Smooth muscle cell (in vitro differentiated cells): Measurements from ENCODE around the gene OR52H1. TPM values are rescaled to one million over a fixed set of nuclear protein-coding genes. Genes with fewer than 3 reads are reported as not detected.

Experiments
- DNase-seq: peaks from one replicate; lab custom pipeline; 2025; ENCODE audit not compliant: unreplicated experiment; lab: John Stamatoyannopoulos, UW
- H2AFZ ChIP-seq: fragments of 200-600 bp; sonication (generic); 2 replicates; pipeline ENCODE4 v1.6.0; 2016; ENCODE audit warnings: antibody characterized with exemption, low read depth, mild to moderate bottlenecking
- H3F3A ChIP-seq: fragments of 200-600 bp; sonication (generic); 2 replicates; pipeline ENCODE4 v1.6.0; 2017; ENCODE audit warnings: antibody characterized with exemption, low read depth
- H3K27ac ChIP-seq: fragments of 200-600 bp; sonication (generic); 2 replicates; pipeline ENCODE4 v1.5.1; 2016; ENCODE audit warnings: low read depth, mild to moderate bottlenecking
- H3K27me3 ChIP-seq: fragments of 200-600 bp; sonication (generic); 2 replicates; pipeline ENCODE4 v1.6.1; 2016; ENCODE audit warnings: low read depth, mild to moderate bottlenecking
- H3K36me3 ChIP-seq: fragments of 200-600 bp; sonication (generic); 2 replicates; pipeline ENCODE4 v1.5.1; 2016; ENCODE audit warnings: low read depth
- H3K4me1 ChIP-seq: fragments of 200-600 bp; sonication (generic); 2 replicates; pipeline ENCODE4 v1.5.1; 2016; ENCODE audit warnings: low read depth
- H3K4me2 ChIP-seq: fragments of 200-600 bp; sonication (generic); 2 replicates; pipeline ENCODE4 v1.6.0; 2016; ENCODE audit warnings: mild to moderate bottlenecking
- H3K4me3 ChIP-seq: fragments of 200-600 bp; sonication (generic); 2 replicates; pipeline ENCODE4 v1.5.1; 2016; ENCODE audit warnings: mild to moderate bottlenecking
- H3K79me2 ChIP-seq: fragments of 200-600 bp; sonication (generic); 2 replicates; pipeline ENCODE4 v1.6.0; 2016; ENCODE audit warnings: low read depth, mild to moderate bottlenecking
- H3K9ac ChIP-seq: fragments of 200-600 bp; sonication (generic); 2 replicates; pipeline ENCODE4 v1.6.0; 2016; ENCODE audit warnings: low read depth
- H3K9me3 ChIP-seq: fragments of 200-600 bp; sonication (generic); replicated peaks from 2 replicates; pipeline ENCODE4 v1.5.1; 2016; ENCODE audit warnings: low read depth
- H4K20me1 ChIP-seq: fragments of 200-600 bp; sonication (generic); 2 replicates; pipeline ENCODE4 v1.6.0; 2016; ENCODE audit warnings: low read depth
- CTCF ChIP-seq: fragments of 200-600 bp; sonication (generic); IDR thresholded peaks from 2 replicates; pipeline ENCODE4 v1.5.1; 2017; ENCODE audit warnings: borderline replicate concordance, mild to moderate bottlenecking, antibody characterized with exemption; ENCODE audit not compliant: insufficient read depth, poor library complexity, severe bottlenecking
- WGBS: methylation state at CpG from one replicate; pipeline ENCODE4 v1.1.7; 2016; ENCODE audit warnings: low lambda C conversion rate; 5-methylcytosine and 5-hydroxymethylcytosine counted together
- polyA plus RNA-seq: library from polyadenylated mRNA; unstranded; fragments of >200 nt; fragmentation: Nextera tagmentation; extraction: Ambion mirVana; gene quantifications from 2 replicates; pipeline ENCODE4 v1.2.1, GENCODE V29; 2016
- total RNA-seq: library from RNA; depleted of rRNA; stranded (reverse); fragments of >200 nt; gene quantifications from 2 replicates; pipeline ENCODE4 v1.2.3, GENCODE V29; 2014

The OR52H1 gene
- total RNA-seq (not detected in 2 replicates), polyA plus RNA-seq (not detected in 2 replicates)

- H3K4me1 ChIP-seq = no peaks in the 10 kb centered on the region
- no peak for TF ChIP-seq CTCF
- no peak within 1 kb of the TSS for H2AFZ ChIP-seq
- H3K27me3 ChIP-seq = peaks cover 3% of the 10 kb centered on the region
- DNase-seq = no peak
- WGBS = 53% methylated on average over 1 of the region's 1 CpG
- H3K27ac ChIP-seq = no peak within 1 kb of the TSS
- no peaks in the 10 kb centered on the region for H4K20me1 ChIP-seq
- H3K79me2 ChIP-seq = no peaks in the 10 kb centered on the region
- no peak within 1 kb of the TSS for H3K9ac ChIP-seq
- H3K36me3 ChIP-seq = no peaks in the 10 kb centered on the region
- no peak within 1 kb of the TSS for H3K4me2 ChIP-seq
- H3F3A ChIP-seq = no peaks in the 10 kb centered on the region
- no peak within 1 kb of the TSS for H3K4me3 ChIP-seq
- no peaks in the 10 kb centered on the region for H3K9me3 ChIP-seq
Measured at GRCh38 chr11:5548440-5548839, at the start of gene OR52H1. Gene OR52H1, minus strand, starts transcription at chr11:5548540. Its CDS starts 3,035 bp downstream, at chr11:5545505.

DNA sequence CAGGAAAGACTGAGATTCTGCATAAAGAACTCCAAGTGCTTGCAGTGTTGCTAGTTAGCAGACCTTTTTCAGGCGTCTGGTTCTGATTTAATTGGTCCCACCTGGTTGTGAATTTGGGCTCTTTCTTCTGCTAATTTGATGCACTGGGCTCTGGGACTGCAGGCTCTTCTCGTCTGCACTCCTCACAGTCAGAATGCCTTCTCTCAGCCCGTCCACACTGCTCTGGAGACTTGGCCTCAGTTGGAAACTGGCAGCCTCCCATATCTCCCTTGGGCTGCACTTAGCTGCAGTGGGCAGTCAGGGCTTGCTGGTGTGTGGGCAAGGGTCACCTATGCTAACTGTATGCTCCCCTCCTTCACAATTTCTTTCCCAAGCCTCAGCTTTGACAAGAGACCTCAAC is 49.6 kb upstream of the OR52H1 start:
- Histone ChIP-seq H3K4me3 (peak overlapping the region; percentile 3), H3F3A (peaks cover 14% of the 10 kb centered on the region), H4K20me1 (no peaks in the 10 kb centered on the region), H3K9ac (no peak overlapping the region), H3K27ac (no peak overlapping the region), H3K9me3 (no peaks in the 10 kb centered on the region), H3K36me3 (no peaks in the 10 kb centered on the region), H3K4me2 (peak overlapping the region; percentile 90), H3K27me3 (no peaks in the 10 kb centered on the region), H3K4me1 (no peaks in the 10 kb centered on the region), H3K79me2 (no peaks in the 10 kb centered on the region), H2AFZ (no peak overlapping the region)
- no peak for DNase-seq
- no peak for TF ChIP-seq CTCF
- 47% methylated on average over 3 of the region's 3 CpGs for WGBS

DNA sequence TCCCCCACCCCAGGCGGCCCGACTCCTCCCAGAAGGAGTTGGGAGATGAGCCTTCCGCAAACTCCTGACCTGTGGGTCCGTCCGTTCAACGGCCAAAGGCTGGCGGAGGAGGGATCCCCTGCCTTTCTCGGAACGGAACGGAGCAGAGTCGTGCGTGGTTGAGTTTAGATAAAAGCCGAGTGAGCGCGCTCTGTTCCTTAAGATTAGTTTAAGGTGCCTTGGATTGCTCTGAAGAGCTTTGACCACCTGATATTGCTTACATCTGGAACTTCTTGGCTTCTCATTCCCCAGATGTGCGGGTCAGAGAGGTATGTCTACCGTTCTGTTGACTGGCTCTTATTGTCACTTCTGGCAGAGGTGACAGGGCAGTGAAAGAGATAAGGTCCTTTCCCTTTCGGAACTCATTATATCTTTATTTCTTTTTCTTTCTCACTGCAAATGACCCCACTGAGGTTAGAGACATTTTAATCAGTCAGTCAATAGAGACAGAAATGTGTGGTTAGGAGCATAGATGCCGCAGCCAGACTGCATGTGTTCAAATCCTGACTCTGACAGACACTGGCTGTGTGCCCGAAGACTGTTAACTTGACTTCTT is 48.4 kb upstream of the OR52H1 start, which contains the start of gene TRIM6:
TSS of gene TRIM6 (plus strand) at position 31 of the 595 bp plus-strand sequence. CDS start at position 292, 261 bp downstream.
- H3K79me2 ChIP-seq = no peaks in the 10 kb centered on the region
- H3K9me3 ChIP-seq = no peaks in the 10 kb centered on the region
- 4% methylated on average over 20 of the region's 20 CpGs for WGBS
- peak within 1 kb of the TSS; percentile 57 for H3K27ac ChIP-seq
- no peak for DNase-seq
- H3K36me3 ChIP-seq = no peaks in the 10 kb centered on the region
- H4K20me1 ChIP-seq = no peaks in the 10 kb centered on the region
- peak within 1 kb of the TSS; percentile 93 for H2AFZ ChIP-seq
- peak within 1 kb of the TSS; percentile 63 for H3K4me3 ChIP-seq
- no peaks in the 10 kb centered on the region for H3K4me1 ChIP-seq
- H3K9ac ChIP-seq = peak within 1 kb of the TSS; percentile 77
- H3K4me2 ChIP-seq = peak within 1 kb of the TSS; percentile 90
- H3K27me3 ChIP-seq = no peaks in the 10 kb centered on the region
- no peak for TF ChIP-seq CTCF
- H3F3A ChIP-seq = peaks cover 14% of the 10 kb centered on the region

DNA sequence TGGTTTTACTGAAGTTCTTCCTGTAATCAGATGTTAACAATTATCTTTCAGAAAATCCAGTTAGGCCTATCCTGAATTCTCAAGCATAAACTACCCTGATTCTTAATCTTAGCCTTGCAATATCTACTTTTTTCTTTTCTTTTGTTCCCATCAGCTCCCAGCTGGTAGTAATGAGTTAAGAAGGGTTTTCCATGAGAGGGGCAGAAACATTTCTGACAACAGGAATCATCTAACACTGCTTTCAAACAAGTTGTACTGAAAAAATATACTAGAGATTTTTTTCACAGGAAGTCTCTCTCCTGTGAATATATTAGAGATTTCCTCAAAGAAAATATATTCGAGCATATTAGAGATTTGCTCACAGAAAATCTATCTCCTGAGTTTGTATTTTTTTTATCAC is 44.8 kb upstream of the OR52H1 start:
- no peak for DNase-seq
- no peak for TF ChIP-seq CTCF
- H2AFZ ChIP-seq = no peak overlapping the region

More for the DNA sequence above, 44.8 kb upstream of the OR52H1 start:
- no peaks in the 10 kb centered on the region for H3K27me3 ChIP-seq
- WGBS = 88% methylated on average over 1 of the region's 1 CpG
- no peak overlapping the region for H3K4me2 ChIP-seq
- H3K36me3 ChIP-seq = no peaks in the 10 kb centered on the region
- H3K4me3 ChIP-seq = no peak overlapping the region
- H3K4me1 ChIP-seq = no peaks in the 10 kb centered on the region
- peaks cover 10% of the 10 kb centered on the region for H3F3A ChIP-seq
- H3K79me2 ChIP-seq = no peaks in the 10 kb centered on the region
- no peak overlapping the region for H3K27ac ChIP-seq
- no peaks in the 10 kb centered on the region for H4K20me1 ChIP-seq
- H3K9ac ChIP-seq = no peak overlapping the region
- no peaks in the 10 kb centered on the region for H3K9me3 ChIP-seq
